K562 (cell line): ENCODE data around the gene MKRN1. TPM values are rescaled to one million over a fixed set of nuclear protein-coding genes. Genes with fewer than 3 reads are reported as not detected.

Experiments
- ARHGAP35 ChIP-seq: fragments of 450-650 bp; IDR thresholded peaks from 2 replicates; pipeline ENCODE4 v1.6.1; 2018; ENCODE audit not compliant: partially characterized antibody
- CBFA2T3 ChIP-seq: fragments of 450-650 bp; IDR thresholded peaks from 2 replicates; pipeline ENCODE4 v1.6.1; 2017
- CHD4 ChIP-seq: fragments of 200-600 bp; sonication (generic); IDR thresholded peaks from 3 replicates; pipeline ENCODE4 v1.6.1; 2012; ENCODE audit warnings: low read depth, mild to moderate bottlenecking, mixed read lengths, low read length, inconsistent platforms; ENCODE audit not compliant: insufficient read depth, insufficient replicate concordance, poor library complexity, severe bottlenecking
- ELF2 ChIP-seq: fragments of 250-450 bp; sonication (Bioruptor Pico); IDR thresholded peaks from 2 replicates; pipeline ENCODE4 v1.5.0; 2021; ENCODE audit warnings: mild to moderate bottlenecking
- FOSL1 ChIP-seq: fragments of 200-800 bp; sonication (Bioruptor generic); conservative IDR thresholded peaks from 2 replicates; pipeline ENCODE4 v1.6.1; 2016; ENCODE audit warnings: missing genetic modification characterization, missing compliant biosample characterization
- FOXK1 ChIP-seq: sonication (generic); formaldehyde crosslinking; IDR thresholded peaks from 2 replicates; pipeline ENCODE4 v1.8.0; 2022; ENCODE audit warnings: missing genetic modification reagents, mild to moderate bottlenecking, borderline replicate concordance
- HDAC3 ChIP-seq: fragments of 450-650 bp; IDR thresholded peaks from 2 replicates; pipeline ENCODE4 v1.6.1; 2018; ENCODE audit warnings: borderline replicate concordance, mild to moderate bottlenecking, moderate library complexity; ENCODE audit not compliant: partially characterized antibody
- KDM2B ChIP-seq: fragments of 250-450 bp; sonication (Bioruptor Pico); IDR thresholded peaks from 2 replicates; pipeline ENCODE4 v1.8.0; 2021; ENCODE audit warnings: mild to moderate bottlenecking, moderate library complexity
- LEF1 ChIP-seq: fragments of 450-650 bp; IDR thresholded peaks from 2 replicates; pipeline ENCODE4 v1.6.1; 2016; ENCODE audit warnings: mild to moderate bottlenecking
- MYC ChIP-seq, 2 experiments: fragments of 250-450 bp in 1 of 2; sonication (Bioruptor Pico) in 1 of 2; IDR thresholded peaks; 2 replicates each; pipeline versions ENCODE4 v1.5.1 to v1.6.1; 2012 to 2021; ENCODE audit warnings: low read depth in 2 of 2, borderline replicate concordance in 1 of 2, improper control_type of control experiment in 1 of 2, low read length in 1 of 2, mild to moderate bottlenecking in 1 of 2, moderate library complexity in 1 of 2
- NCOA4 ChIP-seq: fragments of 450-650 bp; IDR thresholded peaks from 2 replicates; pipeline ENCODE4 v1.6.1; 2018; ENCODE audit warnings: mild to moderate bottlenecking; ENCODE audit not compliant: partially characterized antibody
- SETDB1 ChIP-seq: IDR thresholded peaks from one replicate; pipeline ENCODE4 v1.6.1; 2012; ENCODE audit warnings: low read length, control low read depth, inconsistent platforms
- STAG1 ChIP-seq: sonication (generic); formaldehyde crosslinking; IDR thresholded peaks from 2 replicates; pipeline ENCODE4 v1.5.0; 2020; ENCODE audit warnings: missing genetic modification reagents, borderline replicate concordance
- TAF7 ChIP-seq: fragments of 450-650 bp; IDR thresholded peaks from 2 replicates; pipeline ENCODE4 v1.6.1; 2016; ENCODE audit warnings: missing genetic modification characterization, missing compliant biosample characterization
- XRCC3 ChIP-seq: fragments of 450-650 bp; IDR thresholded peaks from 2 replicates; pipeline ENCODE4 v1.6.1; 2017; ENCODE audit warnings: mild to moderate bottlenecking, moderate library complexity
- ZBED1 ChIP-seq: IDR thresholded peaks from 2 replicates; pipeline ENCODE4 v1.6.1; 2014
- ZEB2 ChIP-seq: fragments of 450-650 bp; IDR thresholded peaks from 2 replicates; pipeline ENCODE4 v1.6.1; 2016
- ZKSCAN3 ChIP-seq: fragments of 250-450 bp; sonication (Bioruptor Pico); IDR thresholded peaks from 2 replicates; pipeline ENCODE4 v1.4.0; 2020
- ZNF57 ChIP-seq: fragments of 450-650 bp; formaldehyde crosslinking; IDR thresholded peaks from 2 replicates; pipeline ENCODE4 v1.4.0; 2020; ENCODE audit warnings: mild to moderate bottlenecking, moderate library complexity
- polyA plus RNA-seq, 8 experiments: library from polyadenylated mRNA; depleted of rRNA in 4 of 8; stranded (reverse) in 5 of 8; unstranded in 3 of 8; fragments of >200 nt; fragmentation: Nextera tagmentation in 2 of 8; fragmentation: Illumina TruSeq in 1 of 8; extraction: Ambion mirVana in 2 of 8; extraction: Trizol in 1 of 8; gene quantifications; 2 replicates each; pipeline versions ENCODE4 v1.2.1 to v1.2.3, GENCODE V29; 2011 to 2014; ENCODE audit warnings: inconsistent platforms in 1 of 8, missing spikeins in 1 of 8
- total RNA-seq, 7 experiments: library from RNA; depleted of rRNA in 6 of 7; stranded (reverse); fragments of >200 nt in 6 of 7; fragmentation: Illumina TruSeq in 2 of 7; extraction: Trizol in 2 of 7; gene quantifications; 2 replicates each; pipeline versions ENCODE4 v1.2.1 to v1.2.3, GENCODE V29; 2011 to 2021; ENCODE audit warnings: low replicate concordance in 1 of 7
- TF ChIP-seq, protein P1 (sequence below): sonication (generic); formaldehyde crosslinking; IDR thresholded peaks from 2 replicates; pipeline ENCODE4 v1.8.0; 2022; ENCODE audit warnings: mild to moderate bottlenecking, missing genetic modification reagents, borderline replicate concordance
- TF ChIP-seq, protein P2 (sequence below): fragments of 250-450 bp; sonication (Bioruptor Pico); IDR thresholded peaks from 2 replicates; pipeline ENCODE4 v1.5.1; 2021; ENCODE audit warnings: mild to moderate bottlenecking
- TF ChIP-seq, protein P3 (sequence below), 3 experiments: IDR thresholded peaks in 2 of 3; conservative IDR thresholded peaks in 1 of 3; 2 replicates each; pipeline ENCODE4 v1.5.1; 2011 to 2012; ENCODE audit warnings: low read length in 3 of 3, mild to moderate bottlenecking in 3 of 3, control low read depth in 2 of 3, improper control_type of control experiment in 1 of 3, inconsistent platforms in 1 of 3, low read depth in 1 of 3, mixed read lengths in 1 of 3, moderate library complexity in 1 of 3; ENCODE audit not compliant: insufficient read depth in 2 of 3
- TF ChIP-seq, protein P4 (sequence below): sonication (generic); formaldehyde crosslinking; IDR thresholded peaks from 2 replicates; pipeline ENCODE4 v1.5.0; 2020; ENCODE audit warnings: missing genetic modification reagents

The MKRN1 gene
- total and polyA plus RNA-seq, 9 of the 15 experiments (the other 6 are each of a cell fraction or from before 2014, with no cell fraction given), result 30.5 to 90.3 (median 76.0) TPM

DNA sequence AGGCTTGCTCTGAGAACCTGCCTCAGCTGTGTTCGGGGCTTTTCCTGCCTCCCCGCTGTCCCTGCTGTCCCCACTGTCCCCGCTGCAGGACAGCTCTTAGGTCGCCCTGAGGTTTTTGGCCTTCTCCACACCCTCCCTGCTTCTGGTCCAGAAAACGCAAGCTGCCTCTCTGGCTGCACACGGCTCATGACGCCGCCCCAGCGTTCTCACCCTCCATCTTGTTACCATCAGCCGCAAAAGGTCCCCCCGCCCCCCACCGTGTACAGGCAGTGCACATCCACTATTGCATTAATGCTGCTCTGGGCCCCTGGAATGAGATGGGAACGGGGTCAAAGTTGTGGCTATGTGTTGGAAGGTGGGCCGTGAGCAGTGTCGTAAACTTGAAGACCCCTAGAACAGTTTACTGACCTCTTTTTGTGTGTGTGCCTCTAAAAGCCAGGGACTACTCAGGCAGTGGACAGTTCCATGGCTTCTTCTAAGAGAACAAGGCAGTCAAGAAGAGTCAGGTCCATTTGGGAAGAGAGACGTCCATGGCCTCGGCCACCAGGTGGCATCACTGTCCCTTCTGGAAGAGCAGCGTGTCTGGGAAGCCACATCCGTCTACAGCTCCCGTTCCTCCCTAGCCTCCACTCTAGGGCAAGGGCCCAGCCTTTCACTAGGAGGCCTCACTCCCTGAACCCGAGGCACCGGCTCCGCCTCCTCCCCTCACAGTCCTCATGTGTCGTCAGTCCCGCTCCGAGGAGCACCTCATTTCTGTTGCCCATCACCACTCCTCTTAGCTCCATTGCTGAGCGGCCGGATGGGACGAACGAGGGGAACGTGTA is 38.5 kb upstream of the MKRN1 start (continued):
- TF ChIP-seq, protein P1, sequence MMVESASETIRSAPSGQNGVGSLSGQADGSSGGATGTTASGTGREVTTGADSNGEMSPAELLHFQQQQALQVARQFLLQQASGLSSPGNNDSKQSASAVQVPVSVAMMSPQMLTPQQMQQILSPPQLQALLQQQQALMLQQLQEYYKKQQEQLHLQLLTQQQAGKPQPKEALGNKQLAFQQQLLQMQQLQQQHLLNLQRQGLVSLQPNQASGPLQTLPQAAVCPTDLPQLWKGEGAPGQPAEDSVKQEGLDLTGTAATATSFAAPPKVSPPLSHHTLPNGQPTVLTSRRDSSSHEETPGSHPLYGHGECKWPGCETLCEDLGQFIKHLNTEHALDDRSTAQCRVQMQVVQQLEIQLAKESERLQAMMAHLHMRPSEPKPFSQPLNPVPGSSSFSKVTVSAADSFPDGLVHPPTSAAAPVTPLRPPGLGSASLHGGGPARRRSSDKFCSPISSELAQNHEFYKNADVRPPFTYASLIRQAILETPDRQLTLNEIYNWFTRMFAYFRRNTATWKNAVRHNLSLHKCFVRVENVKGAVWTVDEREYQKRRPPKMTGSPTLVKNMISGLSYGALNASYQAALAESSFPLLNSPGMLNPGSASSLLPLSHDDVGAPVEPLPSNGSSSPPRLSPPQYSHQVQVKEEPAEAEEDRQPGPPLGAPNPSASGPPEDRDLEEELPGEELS (CRISPR knock-in tag), result no peak
- no peak for TF ChIP-seq LEF1
- TF ChIP-seq ZEB2, result peak; percentile 46; the same call in 1 of the 2 replicates
- peak; percentile 65 for TF ChIP-seq MYC (IDR thresholded peaks at IDR 0.05; ENCODE audit: low read depth, low read length)
- TF ChIP-seq MYC (CRISPR knock-in tag; IDR thresholded peaks at IDR 0.05; ENCODE audit: borderline replicate concordance, low read depth), result no peak
- TF ChIP-seq, protein P2, sequence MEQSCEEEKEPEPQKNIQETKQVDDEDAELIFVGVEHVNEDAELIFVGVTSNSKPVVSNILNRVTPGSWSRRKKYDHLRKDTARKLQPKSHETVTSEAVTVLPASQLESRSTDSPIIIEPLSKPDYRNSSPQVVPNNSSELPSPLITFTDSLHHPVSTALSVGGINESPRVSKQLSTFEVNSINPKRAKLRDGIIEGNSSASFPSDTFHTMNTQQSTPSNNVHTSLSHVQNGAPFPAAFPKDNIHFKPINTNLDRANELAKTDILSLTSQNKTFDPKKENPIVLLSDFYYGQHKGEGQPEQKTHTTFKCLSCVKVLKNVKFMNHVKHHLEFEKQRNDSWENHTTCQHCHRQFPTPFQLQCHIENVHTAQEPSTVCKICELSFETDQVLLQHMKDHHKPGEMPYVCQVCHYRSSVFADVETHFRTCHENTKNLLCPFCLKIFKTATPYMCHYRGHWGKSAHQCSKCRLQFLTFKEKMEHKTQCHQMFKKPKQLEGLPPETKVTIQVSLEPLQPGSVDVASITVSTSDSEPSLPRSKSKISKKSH (CRISPR knock-in tag), result no peak
- no peak for TF ChIP-seq SETDB1
- TF ChIP-seq, protein P3, sequence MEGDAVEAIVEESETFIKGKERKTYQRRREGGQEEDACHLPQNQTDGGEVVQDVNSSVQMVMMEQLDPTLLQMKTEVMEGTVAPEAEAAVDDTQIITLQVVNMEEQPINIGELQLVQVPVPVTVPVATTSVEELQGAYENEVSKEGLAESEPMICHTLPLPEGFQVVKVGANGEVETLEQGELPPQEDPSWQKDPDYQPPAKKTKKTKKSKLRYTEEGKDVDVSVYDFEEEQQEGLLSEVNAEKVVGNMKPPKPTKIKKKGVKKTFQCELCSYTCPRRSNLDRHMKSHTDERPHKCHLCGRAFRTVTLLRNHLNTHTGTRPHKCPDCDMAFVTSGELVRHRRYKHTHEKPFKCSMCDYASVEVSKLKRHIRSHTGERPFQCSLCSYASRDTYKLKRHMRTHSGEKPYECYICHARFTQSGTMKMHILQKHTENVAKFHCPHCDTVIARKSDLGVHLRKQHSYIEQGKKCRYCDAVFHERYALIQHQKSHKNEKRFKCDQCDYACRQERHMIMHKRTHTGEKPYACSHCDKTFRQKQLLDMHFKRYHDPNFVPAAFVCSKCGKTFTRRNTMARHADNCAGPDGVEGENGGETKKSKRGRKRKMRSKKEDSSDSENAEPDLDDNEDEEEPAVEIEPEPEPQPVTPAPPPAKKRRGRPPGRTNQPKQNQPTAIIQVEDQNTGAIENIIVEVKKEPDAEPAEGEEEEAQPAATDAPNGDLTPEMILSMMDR (IDR thresholded peaks at IDR 0.05 in 2 of 3, conservative IDR thresholded peaks at IDR 0.05 in 1 of 3; ENCODE audit: insufficient read depth in 2 of 3, low read depth in 1 of 3, low read length in 3 of 3), result peak; percentile 96 to 99 (median 98)
- no peak for TF ChIP-seq HDAC3
- 0 out of 2 replicates have a peak, but pooled peaks have one; percentile 34 for TF ChIP-seq KDM2B (CRISPR knock-in tag)
- peak; percentile 79 for TF ChIP-seq STAG1
- TF ChIP-seq XRCC3, result no peak
- TF ChIP-seq ARHGAP35, result no peak
- no peak for TF ChIP-seq TAF7 (tag)
- TF ChIP-seq FOSL1, result no peak
- no peak for TF ChIP-seq NCOA4
- TF ChIP-seq ZNF57, result no peak
- no peak for TF ChIP-seq CHD4
- TF ChIP-seq ZKSCAN3, result no peak
- TF ChIP-seq FOXK1, result no peak
- TF ChIP-seq ELF2 (CRISPR knock-in tag), result no peak
- TF ChIP-seq, protein P4, sequence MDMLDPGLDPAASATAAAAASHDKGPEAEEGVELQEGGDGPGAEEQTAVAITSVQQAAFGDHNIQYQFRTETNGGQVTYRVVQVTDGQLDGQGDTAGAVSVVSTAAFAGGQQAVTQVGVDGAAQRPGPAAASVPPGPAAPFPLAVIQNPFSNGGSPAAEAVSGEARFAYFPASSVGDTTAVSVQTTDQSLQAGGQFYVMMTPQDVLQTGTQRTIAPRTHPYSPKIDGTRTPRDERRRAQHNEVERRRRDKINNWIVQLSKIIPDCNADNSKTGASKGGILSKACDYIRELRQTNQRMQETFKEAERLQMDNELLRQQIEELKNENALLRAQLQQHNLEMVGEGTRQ, result no peak
- TF ChIP-seq CBFA2T3, result no peak
- TF ChIP-seq ZBED1, result no peak
